NCI-H446 (cell line): ENCODE measurements around the gene RPH3AL.
"Not testable (repeated sequence)": the region's sequence is repeated elsewhere in the genome, so short reads cannot be mapped to it uniquely, and the experiment has no call there.

ENCODE experiments used
- DNase-seq, 2 experiments: peaks; one replicate each; lab custom pipeline; 2025; lab: John Stamatoyannopoulos, UW

RPH3AL gene

DNA sequence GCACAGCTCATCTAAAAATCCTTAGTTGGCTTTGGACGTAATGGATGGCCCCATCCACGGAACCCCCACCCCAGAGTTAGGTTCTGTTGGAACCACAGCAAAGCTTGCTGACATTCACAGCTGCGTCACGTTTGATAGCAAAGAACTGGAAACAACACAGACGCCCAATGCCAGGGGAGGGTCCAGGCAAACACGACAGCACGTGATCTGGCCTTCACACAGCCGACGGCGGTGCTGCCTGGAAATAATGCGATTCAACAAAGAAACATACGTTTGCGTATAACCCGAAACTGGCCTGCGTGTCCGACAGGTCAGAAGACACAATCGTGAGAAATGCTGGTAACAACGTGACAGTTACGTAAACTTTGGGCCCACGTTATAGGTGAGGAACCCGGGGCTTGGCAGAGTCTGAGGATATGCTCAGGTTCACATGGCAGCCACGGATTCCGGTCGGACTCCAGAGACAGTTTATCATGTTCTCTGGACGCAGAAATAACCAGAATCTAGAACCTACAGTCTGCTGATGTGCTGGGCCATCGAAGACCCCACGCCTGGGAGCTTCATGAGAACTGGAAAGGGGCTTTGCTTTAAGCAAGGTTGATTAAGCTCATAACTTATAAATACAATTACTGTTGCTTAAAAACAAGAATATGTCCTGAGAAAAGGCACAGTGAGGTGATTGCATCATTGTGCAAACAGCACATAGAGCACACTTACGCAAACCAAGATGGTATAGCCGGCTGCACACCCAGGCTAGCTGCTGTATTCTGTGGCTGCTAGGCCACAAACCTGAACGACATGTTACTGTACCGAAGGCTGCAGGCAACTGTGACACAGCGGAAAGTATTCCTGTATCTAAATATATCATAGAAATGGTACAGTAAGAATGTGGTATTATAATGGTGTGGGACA is 70.4 kb downstream of the RPH3AL start:
- DNase-seq = no peak

DNA sequence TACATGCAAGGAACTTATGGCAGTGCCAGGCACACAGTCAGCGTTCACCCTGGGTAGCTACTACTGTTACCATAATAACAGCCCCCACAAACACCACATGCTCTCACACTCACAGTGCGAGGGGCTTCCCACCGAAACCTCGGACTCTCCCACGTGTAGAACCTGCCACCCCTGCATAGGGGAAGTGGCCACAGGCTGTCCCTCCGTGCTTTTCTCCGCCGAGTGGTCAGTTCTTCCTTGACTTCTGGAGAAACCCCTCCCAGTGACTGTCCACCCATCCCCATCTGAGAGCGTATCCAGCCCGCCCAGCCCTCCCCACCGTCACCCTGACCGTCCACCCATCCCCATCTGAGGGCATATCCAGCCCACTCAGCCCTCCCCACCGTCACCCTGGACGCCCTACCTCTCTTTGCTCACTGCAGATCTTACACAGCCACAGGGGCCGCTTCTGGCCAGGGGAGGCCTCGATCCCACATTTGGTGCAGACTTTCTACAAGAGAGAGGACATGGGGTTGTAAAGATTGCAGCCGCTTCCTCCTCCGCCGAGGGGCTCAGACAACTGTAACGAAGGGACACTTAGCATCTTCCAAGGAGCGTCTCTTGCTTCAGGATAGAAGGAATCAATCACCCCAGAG is 71.1 kb downstream of the RPH3AL start:
- no peak for DNase-seq

DNA sequence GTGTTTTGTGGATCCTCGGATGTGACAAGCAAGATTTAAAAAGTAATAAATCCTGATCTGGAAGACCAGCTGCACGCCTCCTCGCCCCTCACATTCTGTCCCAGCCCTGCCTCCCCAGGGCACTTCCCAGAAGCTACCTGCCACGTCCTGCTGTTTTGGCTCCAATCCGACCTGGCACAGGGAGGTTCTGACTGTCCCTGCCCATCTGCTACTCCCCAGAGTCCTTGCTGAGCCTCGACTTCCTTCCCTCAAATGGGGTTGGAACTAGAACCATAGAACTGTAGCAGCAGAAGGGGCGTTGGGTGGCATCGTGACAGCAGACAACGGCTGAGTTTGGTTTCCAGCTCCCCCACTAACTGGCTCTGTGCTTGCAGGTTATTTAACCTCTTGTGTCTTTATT is 71.7 kb downstream of the RPH3AL start:
- DNase-seq = no peak

DNA sequence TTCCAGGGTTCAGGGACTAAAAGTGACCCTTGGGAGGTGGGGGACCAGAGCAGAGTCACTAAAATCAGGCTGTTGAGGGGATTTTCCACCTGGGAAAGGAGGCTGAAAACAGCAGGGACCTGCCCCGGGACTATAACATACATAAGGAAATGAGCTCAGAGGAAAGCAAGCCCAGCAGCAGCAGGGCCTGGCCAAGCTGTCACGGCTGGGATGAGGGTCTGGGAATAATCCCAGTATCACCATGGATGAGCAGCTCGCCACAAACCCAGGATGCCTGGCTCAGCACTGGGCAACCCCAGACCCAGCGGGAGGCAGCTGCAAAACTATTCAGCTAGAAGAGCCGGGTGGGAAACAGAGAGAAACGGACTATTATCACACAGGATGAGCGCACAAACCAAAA is 72.4 kb downstream of the RPH3AL start:
- DNase-seq = no peak

DNA sequence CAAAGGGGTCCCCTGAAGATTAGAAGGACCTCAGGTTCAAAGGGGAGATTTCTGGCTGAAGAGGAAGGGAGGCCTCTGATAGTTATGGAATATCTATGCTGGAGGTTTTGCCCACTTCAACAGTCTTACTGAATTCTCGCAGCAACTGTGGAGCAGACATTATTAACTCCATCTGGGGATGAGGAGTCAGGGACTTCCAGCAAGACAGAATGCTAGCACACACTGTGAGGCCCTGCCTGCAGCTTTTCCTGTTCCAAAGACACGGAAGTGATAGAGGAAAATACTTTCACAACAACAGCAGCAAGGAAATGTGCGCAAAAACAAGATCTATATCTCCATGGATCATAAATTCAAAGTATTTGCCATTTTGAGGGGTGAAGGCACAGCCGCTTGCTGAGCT is 72.8 kb downstream of the RPH3AL start:
- no peak for DNase-seq

DNA sequence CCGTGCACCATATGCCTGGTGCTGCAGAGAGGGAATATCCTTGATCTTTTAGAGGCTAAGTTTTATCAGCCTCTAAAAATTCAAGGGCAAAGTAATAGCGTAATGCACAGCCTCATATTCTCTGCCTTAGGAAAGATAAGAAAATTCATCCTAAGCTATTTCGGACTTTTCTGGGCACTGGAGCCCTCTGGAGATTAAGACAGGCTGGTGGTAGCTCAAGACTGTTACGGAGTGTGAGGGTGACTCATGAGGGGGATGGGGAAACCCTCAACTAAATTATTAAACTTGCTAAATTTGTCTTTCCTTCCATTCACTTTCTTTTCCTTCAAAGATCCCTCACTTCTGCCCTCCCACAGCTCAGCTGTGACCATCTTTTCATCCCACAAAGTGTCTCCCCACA is 73.3 kb downstream of the RPH3AL start:
- DNase-seq = no peak

DNA sequence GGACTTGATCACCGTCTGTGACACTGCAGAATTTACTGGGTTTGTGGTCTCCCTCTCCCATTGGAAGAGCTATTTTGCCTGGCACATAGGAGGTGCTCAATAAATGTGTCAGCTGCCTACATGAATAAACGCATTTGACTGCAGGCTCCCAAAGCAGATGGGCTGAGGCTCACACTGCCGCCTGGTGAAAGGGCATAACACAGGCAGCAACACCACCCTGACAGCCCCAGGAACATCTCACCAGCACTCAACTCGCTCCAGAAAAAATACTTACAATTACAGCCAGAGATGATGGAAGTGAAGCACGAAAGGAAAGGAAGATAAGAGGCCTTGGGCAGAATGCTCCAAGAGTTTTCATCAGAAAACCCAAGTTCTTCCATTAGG is 73.9 kb downstream of the RPH3AL start:
- no peak for DNase-seq

DNA sequence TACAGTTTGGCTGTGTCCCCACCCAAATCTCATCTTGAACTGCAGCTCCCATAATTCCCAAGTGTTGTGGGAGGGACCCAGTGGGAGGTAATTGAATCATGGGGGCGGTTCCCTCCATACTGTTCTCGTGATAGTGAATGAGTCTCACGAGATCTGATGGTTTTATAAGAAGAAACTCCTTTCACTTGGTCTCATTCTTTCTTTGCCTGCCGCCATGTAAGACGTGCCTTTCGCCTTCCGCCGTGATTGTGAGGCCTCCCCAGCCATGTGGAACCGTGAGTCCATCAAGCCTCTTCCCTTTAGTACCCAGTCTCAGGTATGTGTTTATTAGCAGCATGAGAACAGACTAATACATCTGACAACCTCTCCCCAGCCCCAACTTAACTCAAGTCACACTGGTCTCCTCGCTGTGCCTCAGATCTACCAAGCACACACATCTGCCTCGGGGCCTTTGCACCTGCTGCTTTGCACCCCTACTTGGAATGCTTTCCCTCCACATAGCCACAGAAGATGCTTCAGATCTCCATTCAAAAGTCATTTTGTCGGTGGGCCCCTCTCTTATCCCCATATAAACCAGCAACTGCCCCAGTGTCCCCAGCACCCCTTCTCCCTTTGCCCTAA is 74.4 kb downstream of the RPH3AL start:
- no peak for DNase-seq

DNA sequence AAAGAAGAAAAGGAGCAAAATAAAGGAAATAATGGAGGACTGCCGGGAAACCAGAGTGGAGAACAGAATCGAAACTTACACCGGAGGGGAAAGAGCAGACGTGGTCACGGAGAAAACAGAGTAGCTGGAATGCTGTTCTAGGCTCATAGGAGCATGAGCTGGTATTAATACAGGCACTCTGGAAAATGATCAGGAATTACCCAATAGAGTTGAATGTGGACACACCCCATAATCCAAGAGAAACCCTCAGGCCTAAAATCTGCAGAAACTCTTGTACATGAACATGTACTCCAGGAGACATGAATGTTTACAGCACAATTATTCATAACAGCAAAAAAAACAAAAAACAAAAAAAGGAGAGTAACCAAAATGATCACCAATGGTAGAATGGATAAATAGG is 77.7 kb downstream of the RPH3AL start:
- DNase-seq = no peak

DNA sequence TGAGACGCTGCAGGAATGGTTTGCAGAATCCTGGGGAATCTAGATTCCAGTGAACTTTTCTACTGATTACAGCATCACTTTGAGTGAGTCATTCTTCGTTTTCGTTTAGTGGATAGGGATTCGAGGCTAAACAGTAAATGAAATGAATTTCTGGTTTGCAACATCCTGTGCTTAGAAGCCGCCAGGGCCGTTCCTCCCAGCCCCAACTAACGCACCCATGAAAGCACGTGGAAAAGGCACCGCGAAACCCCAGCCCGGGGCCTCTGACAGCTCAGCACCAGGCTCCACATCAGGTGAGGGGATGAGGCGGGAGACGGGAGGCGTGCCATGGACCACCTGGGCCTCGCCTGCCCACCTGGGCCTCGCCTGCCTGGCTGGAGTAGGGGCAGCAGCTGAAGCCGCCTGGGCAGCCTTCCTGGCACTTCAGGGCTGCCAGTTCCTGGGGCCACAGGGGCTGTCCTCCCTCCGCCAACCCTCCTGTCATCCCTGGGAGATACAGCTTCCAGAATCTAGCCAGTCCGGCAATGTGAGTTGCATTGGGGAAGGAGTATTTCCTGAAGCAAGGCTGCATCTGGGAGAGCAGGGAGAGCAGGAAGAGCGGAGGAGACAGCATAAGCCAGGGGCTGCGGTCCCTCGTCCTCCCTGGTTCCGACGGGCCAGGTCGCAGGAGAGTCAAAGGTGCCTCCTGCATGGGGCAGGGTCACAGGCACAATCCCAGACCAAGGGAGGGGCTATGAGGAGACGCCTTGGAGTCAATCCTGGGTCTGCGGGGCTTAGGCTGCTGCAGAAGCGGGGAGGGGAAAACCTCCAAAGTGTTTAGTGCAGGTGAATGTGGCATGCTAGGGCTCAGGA is 78.4 kb downstream of the RPH3AL start:
- DNase-seq = no peak

DNA sequence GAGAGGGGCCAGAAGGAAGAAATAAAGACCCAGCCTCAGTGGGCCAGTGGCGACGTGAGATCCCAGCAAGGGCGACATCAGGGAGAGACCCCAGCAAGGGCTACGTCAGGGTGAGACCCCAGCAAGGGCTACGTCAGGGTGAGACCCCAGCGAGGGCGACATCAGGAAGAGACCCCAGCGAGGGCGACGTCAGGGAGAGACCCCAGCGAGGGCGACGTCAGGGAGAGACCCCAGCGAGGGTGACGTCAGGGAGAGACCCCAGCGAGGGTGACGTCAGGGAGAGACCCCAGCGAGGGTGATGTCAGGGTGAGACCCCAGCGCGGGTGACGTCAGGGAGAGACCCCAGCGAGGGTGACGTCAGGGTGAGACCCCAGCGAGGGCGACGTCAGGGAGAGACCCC is 79.8 kb downstream of the RPH3AL start:
- DNase-seq = not testable (repeated sequence)

DNA sequence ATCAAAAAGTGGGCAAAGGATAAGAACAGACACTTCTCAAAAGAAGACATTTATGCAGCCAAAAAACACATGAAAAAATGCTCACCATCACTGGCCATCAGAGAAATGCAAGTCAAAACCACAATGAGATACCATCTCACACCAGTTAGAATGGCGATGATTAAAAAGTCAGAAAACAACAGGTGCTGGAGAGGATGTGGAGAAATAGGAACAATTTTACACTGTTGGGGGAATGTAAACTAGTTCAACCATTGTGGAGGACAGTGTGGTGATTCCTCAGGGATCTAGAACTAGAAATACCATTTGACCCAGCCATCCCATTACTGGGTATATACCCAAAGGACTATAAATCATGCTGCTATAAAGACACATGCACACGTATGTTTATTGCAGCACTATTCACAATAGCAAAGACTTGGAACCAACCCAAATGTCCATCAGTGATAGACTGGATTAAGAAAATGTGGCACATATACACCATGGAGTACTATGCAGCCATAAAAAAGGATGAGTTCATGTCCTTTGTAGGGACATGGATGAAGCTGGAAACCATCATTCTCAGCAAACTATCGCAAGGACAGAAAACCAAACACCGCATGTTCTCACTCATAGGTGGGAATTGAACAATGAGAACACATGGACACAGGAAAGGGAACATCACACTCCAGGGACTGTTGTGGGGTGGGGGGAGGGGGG is 80.5 kb downstream of the RPH3AL start:
- DNase-seq = not testable (repeated sequence)

DNA sequence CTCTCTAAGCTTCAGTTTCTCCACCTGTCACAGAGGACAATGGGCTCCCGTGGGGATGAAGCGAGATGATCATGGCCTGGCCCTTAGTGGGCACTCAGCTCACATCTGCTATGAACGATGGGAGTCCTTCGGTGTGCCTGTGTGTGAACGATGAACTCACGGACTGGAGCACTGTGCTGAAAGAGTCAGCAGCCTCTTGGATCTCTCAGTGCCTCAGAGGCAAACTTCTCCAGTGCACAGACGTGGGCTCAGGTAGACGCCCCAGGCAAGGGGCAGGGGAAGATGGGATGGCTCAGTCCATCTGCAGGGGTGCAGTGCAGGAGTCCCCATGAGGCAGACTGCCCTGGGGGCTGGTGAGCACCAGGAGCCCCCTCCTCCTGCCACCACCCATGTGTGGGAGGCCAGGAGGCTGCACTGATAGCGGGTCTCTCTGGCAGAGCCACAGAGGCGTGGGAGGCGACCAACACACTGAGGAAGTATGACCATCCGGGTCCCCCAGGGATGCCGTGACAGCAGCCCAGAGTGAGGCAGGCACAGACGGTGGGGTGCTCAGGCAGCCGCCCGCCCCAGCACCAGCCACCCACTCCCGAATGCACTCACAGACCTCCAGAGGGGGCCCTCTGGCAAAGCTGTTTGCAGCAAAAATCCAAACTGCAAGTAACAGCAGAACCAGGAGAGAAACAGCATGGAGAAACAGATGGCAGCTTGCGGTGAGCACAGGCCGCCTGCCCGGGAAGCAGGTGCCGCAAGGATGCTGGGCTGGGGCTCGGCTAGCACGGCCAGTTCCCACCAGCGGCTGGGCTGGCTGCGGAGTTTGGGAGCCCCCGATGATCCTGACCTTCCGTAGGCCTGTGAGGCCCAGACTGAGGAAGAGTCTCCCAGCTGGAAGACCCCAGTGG is 82.7 kb downstream of the RPH3AL start:
- DNase-seq = no peak

DNA sequence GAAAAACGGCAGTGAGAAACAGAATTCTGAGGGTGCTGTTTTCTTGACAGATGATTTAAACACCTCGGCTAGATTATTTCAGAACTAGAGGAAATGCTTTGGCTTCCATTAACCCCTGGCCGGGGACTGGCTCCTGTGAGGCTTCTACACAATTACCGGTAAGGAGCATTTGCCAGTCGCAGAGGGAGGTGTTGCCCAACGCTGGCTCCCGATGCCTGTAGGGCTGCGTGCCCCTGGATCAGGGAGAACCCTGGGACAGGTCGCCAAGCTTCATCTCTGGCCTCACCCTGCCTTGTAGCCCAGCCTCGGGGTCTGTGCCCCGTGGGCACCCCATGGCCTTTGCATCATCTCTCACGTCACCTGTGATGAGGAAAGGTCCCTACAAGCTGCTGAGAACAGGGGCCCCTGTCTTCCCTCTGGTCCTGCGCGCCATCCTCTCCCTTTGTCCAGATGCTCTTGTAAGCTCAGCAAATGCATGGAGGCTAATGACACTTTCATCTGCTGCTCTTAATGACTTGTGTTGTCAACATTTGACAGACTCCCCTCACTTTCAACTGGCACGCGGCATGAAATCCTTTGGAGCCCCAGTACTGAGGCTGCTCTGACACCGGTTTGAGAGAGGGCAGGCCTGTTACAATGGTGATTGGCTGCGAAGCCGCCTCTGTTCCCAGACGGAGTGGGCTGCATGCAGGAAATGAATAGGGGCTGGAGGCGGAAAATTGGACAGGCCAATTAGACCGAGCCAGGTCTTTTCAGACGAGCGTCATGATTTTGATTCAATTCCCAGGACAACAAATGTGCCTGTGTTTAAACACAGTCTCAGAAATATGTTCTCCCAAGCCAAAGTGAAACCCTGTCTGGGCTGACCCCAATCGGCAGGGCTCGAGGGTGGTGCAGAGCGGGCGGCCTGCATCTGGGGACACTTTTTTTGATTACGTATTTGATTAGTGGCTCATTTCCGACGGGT is 85.6 kb downstream of the RPH3AL start:
- no peak for DNase-seq

DNA sequence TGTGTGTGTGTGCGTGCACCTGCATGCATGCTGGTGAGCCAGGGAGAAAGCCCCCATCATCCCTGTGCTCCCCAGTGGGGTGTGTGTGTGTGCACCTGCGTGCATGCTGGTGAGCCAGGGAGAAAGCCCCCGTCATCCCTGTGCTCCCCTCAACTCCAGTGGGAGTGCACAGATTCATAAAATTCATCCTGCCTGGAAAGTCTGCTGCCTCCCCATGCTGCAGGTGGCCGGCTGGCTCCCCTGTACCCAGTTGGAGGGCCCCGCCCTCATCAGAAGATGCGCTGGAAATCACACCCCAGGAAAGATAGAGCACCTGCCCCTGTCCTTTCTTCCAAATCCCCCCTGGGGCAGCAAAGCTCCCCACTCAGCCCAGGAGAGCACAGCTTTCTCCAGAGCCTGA is 86.4 kb downstream of the RPH3AL start:
- no peak for DNase-seq

DNA sequence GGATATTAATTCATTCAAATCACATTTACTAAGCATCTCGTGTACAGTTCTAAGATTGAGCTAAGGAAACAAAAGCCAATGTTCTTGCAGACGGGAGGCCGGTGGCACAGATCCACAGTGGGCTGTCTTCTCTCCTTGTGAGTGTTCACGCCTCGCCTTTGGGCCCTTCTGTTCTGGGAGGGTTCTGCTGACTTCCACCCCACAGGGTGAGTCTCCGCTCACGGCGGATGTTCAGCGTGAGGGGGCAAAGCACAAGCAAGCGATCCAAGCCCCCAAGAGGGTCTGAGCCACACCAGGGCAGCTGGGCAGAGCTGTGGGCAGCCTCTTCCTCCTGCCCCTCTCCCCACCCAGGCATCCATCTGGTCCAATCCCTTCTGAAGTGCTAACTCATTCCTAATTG is 86.9 kb downstream of the RPH3AL start:
- no peak for DNase-seq

DNA sequence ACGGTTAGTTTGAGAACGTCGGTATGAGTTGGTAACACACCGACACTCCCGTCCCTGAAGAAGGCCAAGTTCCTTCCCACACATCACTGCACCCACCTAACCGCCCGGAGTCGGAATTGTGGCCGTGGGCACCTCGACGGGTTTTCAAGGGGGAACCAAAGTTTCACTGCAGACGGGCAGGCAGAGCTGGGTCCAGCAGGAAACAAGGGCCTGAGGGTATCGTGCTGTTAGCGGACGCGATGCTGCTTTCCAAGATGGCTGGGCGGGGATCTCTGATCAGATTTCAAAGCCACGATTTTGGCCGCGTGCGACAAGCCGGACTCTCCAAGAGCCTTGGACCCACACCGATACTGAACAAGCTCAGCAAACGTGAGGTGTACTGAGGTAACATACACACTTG is 88.8 kb downstream of the RPH3AL start:
- no peak for DNase-seq

DNA sequence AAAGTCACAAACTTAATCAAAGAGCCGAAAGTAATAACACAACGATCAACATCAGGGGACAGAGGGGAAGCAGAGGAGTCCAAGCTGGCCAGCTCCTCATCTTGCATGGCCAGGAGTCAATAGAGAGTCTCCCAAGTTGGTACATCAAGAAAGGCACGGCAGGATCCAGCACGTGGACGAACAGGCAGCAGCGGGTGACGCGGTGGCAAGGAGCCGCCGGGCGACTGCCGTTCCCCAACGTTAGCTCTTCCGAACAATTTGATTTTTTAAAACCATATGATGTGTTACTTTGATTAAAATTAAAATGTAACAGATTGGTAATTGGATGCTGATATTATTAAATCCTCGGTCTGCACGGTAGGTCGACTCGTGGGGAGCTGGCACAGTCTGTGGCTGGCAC is 89.3 kb downstream of the RPH3AL start:
- no peak for DNase-seq

DNA sequence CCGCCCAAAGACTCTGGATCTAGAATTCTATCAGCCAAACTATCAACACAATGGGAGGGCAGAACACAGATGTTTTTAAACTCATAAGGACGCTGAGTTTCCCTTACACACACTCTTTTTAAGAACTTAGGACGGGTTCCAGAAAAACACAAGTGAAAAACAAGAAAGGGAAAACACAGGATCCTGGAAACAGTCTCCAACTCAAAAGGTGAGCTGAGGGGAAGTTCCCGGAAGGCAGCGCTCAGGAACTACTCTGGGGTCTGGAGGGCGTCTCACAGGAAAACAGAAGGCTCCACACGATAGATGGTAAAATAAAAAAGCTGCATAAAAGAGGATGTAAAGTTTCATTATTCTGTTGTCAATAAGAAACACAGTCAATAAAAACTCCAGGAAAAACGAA is 91.0 kb downstream of the RPH3AL start:
- DNase-seq = no peak
